ENCODE measurements around the gene TRIM38.

Gene TRIM38

GRCh38 chr6:26031595-26032339 is 69.2 kb downstream of the TRIM38 start (continued):
- TF ChIP-seq ZNF626 (tag by site-specific recombination; IDR thresholded peaks at IDR 0.05): no peak
- peak; percentile 50; the same call in 1 of the 2 replicates for TF ChIP-seq ZNF639 (tag by site-specific recombination; IDR thresholded peaks at IDR 0.05)
- TF ChIP-seq TSHZ1 (tag by site-specific recombination; IDR thresholded peaks at IDR 0.05; ENCODE audit: borderline replicate concordance): peak; percentile 14; the same call in 1 of the 2 replicates
- TF ChIP-seq EGR2 (tag by site-specific recombination; IDR thresholded peaks at IDR 0.05; ENCODE audit: low read depth): no peak
- TF ChIP-seq ZNF239 (tag by site-specific recombination; IDR thresholded peaks at IDR 0.05): no peak
- TF ChIP-seq ZNF561 (tag by site-specific recombination; IDR thresholded peaks at IDR 0.05; ENCODE audit: borderline replicate concordance): 0 out of 2 replicates have a peak, but pooled peaks have one; percentile 61
- no peak for TF ChIP-seq ZNF157 (tag by site-specific recombination; IDR thresholded peaks at IDR 0.05)
- peak; percentile 4; the same call in 1 of the 2 replicates for TF ChIP-seq ZNF146 (tag by site-specific recombination; IDR thresholded peaks at IDR 0.05)
- no peak for TF ChIP-seq ZBTB10 (tag by site-specific recombination; IDR thresholded peaks at IDR 0.05)
- peak; percentile 85 for TF ChIP-seq ZNF366 (tag by site-specific recombination; conservative IDR thresholded peaks at IDR 0.05)
- peak; percentile 76 for TF ChIP-seq ZBTB26 (tag by site-specific recombination; optimal IDR thresholded peaks at IDR 0.05)
- TF ChIP-seq ZNF248 (tag by site-specific recombination; IDR thresholded peaks at IDR 0.05): no peak
- TF ChIP-seq ZSCAN16 (tag by site-specific recombination; IDR thresholded peaks at IDR 0.05): peak; percentile 51; the same call in 1 of the 2 replicates
- TF ChIP-seq WT1 (tag by site-specific recombination; IDR thresholded peaks at IDR 0.05): no peak; the same call in 1 of the 2 replicates
- no peak for TF ChIP-seq ZNF571 (tag by site-specific recombination; IDR thresholded peaks at IDR 0.05)
- peak; percentile 96 for TF ChIP-seq ZFP37 (tag by site-specific recombination; IDR thresholded peaks at IDR 0.05)
- TF ChIP-seq ZNF792 (tag by site-specific recombination; IDR thresholded peaks at IDR 0.05): 0 out of 2 replicates have a peak, but pooled peaks have one; percentile 55
- no peak for TF ChIP-seq TCF7L2 (IDR thresholded peaks at IDR 0.05; ENCODE audit: borderline replicate concordance, low read depth, low read length)
- TF ChIP-seq BCL6B (tag by site-specific recombination; IDR thresholded peaks at IDR 0.05): no peak
- no peak for TF ChIP-seq ZNF521 (tag by site-specific recombination; IDR thresholded peaks at IDR 0.05)
- no peak; the same call in 1 of the 2 replicates for TF ChIP-seq ZSCAN23 (tag by site-specific recombination; IDR thresholded peaks at IDR 0.05)
- no peak for TF ChIP-seq ZNF311 (tag by site-specific recombination; IDR thresholded peaks at IDR 0.05; ENCODE audit: borderline replicate concordance)
- TF ChIP-seq ZNF791 (tag by site-specific recombination; IDR thresholded peaks at IDR 0.05): no peak
- TF ChIP-seq KLF8 (tag by site-specific recombination; IDR thresholded peaks at IDR 0.05): peak; percentile 50
- TF ChIP-seq MYNN (tag by site-specific recombination; IDR thresholded peaks at IDR 0.05; ENCODE audit: borderline replicate concordance): no peak
- no peak; the same call in 1 of the 2 replicates for TF ChIP-seq ZBTB6 (tag by site-specific recombination; IDR thresholded peaks at IDR 0.05)
- no peak for TF ChIP-seq ZNF510 (tag by site-specific recombination; IDR thresholded peaks at IDR 0.05; ENCODE audit: insufficient replicate concordance)
